NCI-H526 treated with DMSO at 0.1 percent for 48 hours (cell line): ENCODE measurements around the gene RPL36.
A peak's percentile ranks its signal among the peaks of the same experiment; 100 is the strongest.

Experiments
- DNase-seq: peaks from one replicate; lab custom pipeline; 2025; lab: John Stamatoyannopoulos, UW

RPL36 gene

GRCh38 chr19:5690125-5690954 is at the start of gene RPL36:
Gene RPL36 (plus strand): TSS chr19:5690295. CDS start chr19:5690508, 213 bp downstream.
- DNase-seq: peak; percentile 73

GRCh38 chr19:5641171-5641570 is 48.9 kb upstream of the RPL36 start:
- no peak for DNase-seq

- DNase-seq: no peak
Observed at GRCh38 chr19:5642204-5642603, 47.9 kb upstream of the RPL36 start.

- no peak for DNase-seq
Observed at GRCh38 chr19:5643060-5643459, 47.0 kb upstream of the RPL36 start.

- no peak for DNase-seq
Observed at GRCh38 chr19:5644037-5644436, 46.1 kb upstream of the RPL36 start.

- no peak for DNase-seq
Observed at GRCh38 chr19:5645409-5645808, 44.7 kb upstream of the RPL36 start.

- no peak for DNase-seq
Observed at GRCh38 chr19:5646703-5647102, 43.4 kb upstream of the RPL36 start.

GRCh38 chr19:5648464-5648863 is 41.6 kb upstream of the RPL36 start:
- DNase-seq: no peak

- no peak for DNase-seq
Observed at GRCh38 chr19:5651361-5651760, 38.7 kb upstream of the RPL36 start.

GRCh38 chr19:5652261-5652660 is 37.8 kb upstream of the RPL36 start:
- DNase-seq: no peak

GRCh38 chr19:5654931-5655330 is 35.2 kb upstream of the RPL36 start:
- DNase-seq: no peak

GRCh38 chr19:5655412-5655811 is 34.7 kb upstream of the RPL36 start:
- DNase-seq: no peak

GRCh38 chr19:5661483-5661882 is 28.6 kb upstream of the RPL36 start:
- DNase-seq: no peak

- DNase-seq: no peak
Observed at GRCh38 chr19:5663904-5664303, 26.2 kb upstream of the RPL36 start.

GRCh38 chr19:5664515-5664914 is 25.6 kb upstream of the RPL36 start:
- DNase-seq: no peak

GRCh38 chr19:5665781-5666513 is 24.1 kb upstream of the RPL36 start:
- no peak for DNase-seq

GRCh38 chr19:5666921-5667610 is 23.0 kb upstream of the RPL36 start:
- DNase-seq: no peak

- DNase-seq: peak; percentile 35
Observed at GRCh38 chr19:5667751-5668271, 22.3 kb upstream of the RPL36 start.

- DNase-seq: no peak
Observed at GRCh38 chr19:5669212-5669611, 20.9 kb upstream of the RPL36 start.

GRCh38 chr19:5671600-5671999 is 18.5 kb upstream of the RPL36 start:
- DNase-seq: no peak

GRCh38 chr19:5672708-5673459 is 17.2 kb upstream of the RPL36 start:
- DNase-seq: no peak

- DNase-seq: no peak
Observed at GRCh38 chr19:5673752-5674151, 16.3 kb upstream of the RPL36 start.
